Spleen (tissue), 7 donors: ENCODE data around the gene KIAA0753.

Experiments used
- CTCF ChIP-seq, 11 experiments: fragments of 200-600 bp in 7 of 11; fragments of 450-650 bp in 4 of 11; sonication (generic) in 4 of 11; IDR thresholded peaks in 8 of 11; conservative IDR thresholded peaks in 3 of 11; 1 replicate in 7 of 11; 2 replicates in 4 of 11; pipeline versions ENCODE4 v1.4.0 to v1.8.0; 2016 to 2021; ENCODE audit warnings: antibody characterized with exemption in 11 of 11, inconsistent platforms in 4 of 11, mild to moderate bottlenecking in 1 of 11
- POLR2A ChIP-seq, 3 donors: fragments of 450-650 bp; IDR thresholded peaks; one replicate each; pipeline ENCODE4 v1.5.1; 2017; ENCODE audit warnings: antibody characterized with exemption in 3 of 3, mild to moderate bottlenecking in 1 of 3
- donor health status: DM: no; HTN: no; CAD: no; lungs with moderate emphysema.
- donor health status: DM: no; HTN: no; CAD: no.
- donor health status: DM: no; HTN: no; CAD: no.

- no peak for TF ChIP-seq CTCF (IDR thresholded peaks at IDR 0.05 in 8 of 11, conservative IDR thresholded peaks at IDR 0.05 in 3 of 11)
- TF ChIP-seq POLR2A (IDR thresholded peaks at IDR 0.05): no peak
These were observed 48.8 kb downstream of the KIAA0753 start for GRCh38 chr17:6591599-6592158.
